Epidermal melanocyte (primary cell): ENCODE measurements around the gene NUMA1.

Experiments
- DNase-seq: peaks from one replicate; pipeline ENCODE4 v3.0.0; 2011; ENCODE audit warnings: low spot score; ENCODE audit not compliant: insufficient read length

NUMA1 gene

GRCh38 chr11:72001285-72001684, 79.1 kb downstream of the NUMA1 start:
- no peak for DNase-seq

- DNase-seq, result no peak
These were observed 80.0 kb downstream of the NUMA1 start for GRCh38 chr11:72000202-72000867.

- no peak for DNase-seq
These were observed 80.5 kb downstream of the NUMA1 start for GRCh38 chr11:71999798-72000197.

- DNase-seq, result no peak
These were observed 81.0 kb downstream of the NUMA1 start for GRCh38 chr11:71999362-71999761.

- no peak for DNase-seq
These were observed 81.6 kb downstream of the NUMA1 start, which contains the start of gene IL18BP for GRCh38 chr11:71998649-71999310. Gene IL18BP, plus strand, starts transcription at chr11:71998909. Its CDS starts 1,076 bp downstream, at chr11:71999985.

GRCh38 chr11:71998061-71998460, 82.3 kb downstream of the NUMA1 start:
- DNase-seq, result no peak

- DNase-seq, result no peak
These were observed 82.7 kb downstream of the NUMA1 start for GRCh38 chr11:71997594-71997993.

- no peak for DNase-seq
These were observed 83.4 kb downstream of the NUMA1 start for GRCh38 chr11:71996946-71997345.

GRCh38 chr11:71996517-71996916, 83.8 kb downstream of the NUMA1 start:
- no peak for DNase-seq

GRCh38 chr11:71995726-71996291, 84.5 kb downstream of the NUMA1 start:
- DNase-seq, result no peak

- no peak for DNase-seq
These were observed 85.6 kb downstream of the NUMA1 start for GRCh38 chr11:71994786-71995185.

GRCh38 chr11:71992136-71992730, 88.1 kb downstream of the NUMA1 start:
- no peak for DNase-seq

- DNase-seq, result no peak
These were observed 88.8 kb downstream of the NUMA1 start for GRCh38 chr11:71991494-71991893.

- no peak for DNase-seq
These were observed 89.6 kb downstream of the NUMA1 start for GRCh38 chr11:71990701-71991100.

GRCh38 chr11:71988050-71988449, 92.3 kb downstream of the NUMA1 start:
- DNase-seq, result no peak

- DNase-seq, result no peak
These were observed 92.8 kb downstream of the NUMA1 start for GRCh38 chr11:71987521-71987920.

- DNase-seq, result no peak
These were observed 94.2 kb downstream of the NUMA1 start for GRCh38 chr11:71986131-71986530.

- DNase-seq, result no peak
These were observed 100.7 kb downstream of the NUMA1 start for GRCh38 chr11:71979602-71980001.

- DNase-seq, result no peak
These were observed 101.2 kb downstream of the NUMA1 start for GRCh38 chr11:71979094-71979493.

GRCh38 chr11:71977743-71978418, 102.5 kb downstream of the NUMA1 start:
- DNase-seq, result peak; percentile 28

GRCh38 chr11:71977090-71977489, 103.3 kb downstream of the NUMA1 start:
- no peak for DNase-seq

- no peak for DNase-seq
These were observed 103.8 kb downstream of the NUMA1 start for GRCh38 chr11:71976551-71976950.
